Mucosa of stomach (tissue), 1 donor: ENCODE results near the gene MUC13.

ENCODE experiments used
- H3K27me3 ChIP-seq: one replicate; pipeline ENCODE4 v1.7.0; 2013; ENCODE audit warnings: mild to moderate bottlenecking, low read length; ENCODE audit not compliant: control insufficient read depth, insufficient read depth
- H3K36me3 ChIP-seq: one replicate; pipeline ENCODE4 v1.7.0; 2013; ENCODE audit warnings: low read length; ENCODE audit not compliant: control insufficient read depth, insufficient read depth
- H3K4me1 ChIP-seq: one replicate; pipeline ENCODE4 v1.7.0; 2013; ENCODE audit warnings: mild to moderate bottlenecking, low read length; ENCODE audit not compliant: control insufficient read depth, insufficient read depth
- H3K4me3 ChIP-seq: one replicate; pipeline ENCODE4 v1.7.0; 2013; ENCODE audit warnings: low read length
- H3K9ac ChIP-seq: one replicate; pipeline ENCODE4 v1.7.0; 2013; ENCODE audit warnings: mild to moderate bottlenecking, low read length, moderate library complexity
- H3K9me3 ChIP-seq: one replicate; pipeline ENCODE4 v1.7.0; 2013; ENCODE audit warnings: mild to moderate bottlenecking, low read length, moderate library complexity; ENCODE audit not compliant: control insufficient read depth
- donor health status: Pancreatic carcinoma.

Gene MUC13

GRCh38 chr3:124918524-124918923 is 16.0 kb downstream of the MUC13 start:
- Histone ChIP-seq H3K9ac (no peak overlapping the region), H3K9me3 (no peaks in the 10 kb centered on the region), H3K4me1 (no peaks in the 10 kb centered on the region), H3K36me3 (no peaks in the 10 kb centered on the region), H3K4me3 (no peak overlapping the region), H3K27me3 (no peaks in the 10 kb centered on the region)

GRCh38 chr3:124916837-124917409 is 17.6 kb downstream of the MUC13 start:
- Histone ChIP-seq H3K9ac (no peak overlapping the region), H3K27me3 (no peaks in the 10 kb centered on the region), H3K36me3 (no peaks in the 10 kb centered on the region), H3K4me1 (no peaks in the 10 kb centered on the region), H3K9me3 (no peaks in the 10 kb centered on the region), H3K4me3 (no peak overlapping the region)

GRCh38 chr3:124915254-124915653 is 19.3 kb downstream of the MUC13 start:
- no peaks in the 10 kb centered on the region for H3K4me1 ChIP-seq
- no peak overlapping the region for H3K9ac ChIP-seq
- H3K9me3 ChIP-seq = no peaks in the 10 kb centered on the region
- H3K27me3 ChIP-seq = no peaks in the 10 kb centered on the region
- no peak overlapping the region for H3K4me3 ChIP-seq
- no peaks in the 10 kb centered on the region for H3K36me3 ChIP-seq

- no peak overlapping the region for H3K9ac ChIP-seq
- H3K4me1 ChIP-seq = no peaks in the 10 kb centered on the region
- no peaks in the 10 kb centered on the region for H3K27me3 ChIP-seq
- H3K9me3 ChIP-seq = no peaks in the 10 kb centered on the region
- no peaks in the 10 kb centered on the region for H3K36me3 ChIP-seq
- no peak overlapping the region for H3K4me3 ChIP-seq
Measured at GRCh38 chr3:124907957-124908356, 26.6 kb downstream of the MUC13 start.

GRCh38 chr3:124904835-124905492 is 29.6 kb downstream of the MUC13 start:
- Histone ChIP-seq H3K4me1 (no peaks in the 10 kb centered on the region), H3K9me3 (no peaks in the 10 kb centered on the region), H3K9ac (no peak overlapping the region), H3K4me3 (no peak overlapping the region), H3K27me3 (no peaks in the 10 kb centered on the region), H3K36me3 (no peaks in the 10 kb centered on the region)

GRCh38 chr3:124903896-124904834 is 30.4 kb downstream of the MUC13 start:
- H3K27me3 ChIP-seq = no peaks in the 10 kb centered on the region
- H3K36me3 ChIP-seq = no peaks in the 10 kb centered on the region
- H3K9ac ChIP-seq = no peak overlapping the region
- H3K9me3 ChIP-seq = no peaks in the 10 kb centered on the region
- H3K4me1 ChIP-seq = no peaks in the 10 kb centered on the region
- no peak overlapping the region for H3K4me3 ChIP-seq

- Histone ChIP-seq H3K9ac (no peak overlapping the region), H3K9me3 (no peaks in the 10 kb centered on the region), H3K27me3 (no peaks in the 10 kb centered on the region), H3K4me1 (no peaks in the 10 kb centered on the region), H3K4me3 (no peak overlapping the region), H3K36me3 (no peaks in the 10 kb centered on the region)
Measured at GRCh38 chr3:124896824-124897526, 37.6 kb downstream of the MUC13 start.

GRCh38 chr3:124895756-124896155 is 38.8 kb downstream of the MUC13 start:
- no peak overlapping the region for H3K9ac ChIP-seq
- H3K27me3 ChIP-seq = no peaks in the 10 kb centered on the region
- no peaks in the 10 kb centered on the region for H3K9me3 ChIP-seq
- H3K36me3 ChIP-seq = no peaks in the 10 kb centered on the region
- H3K4me3 ChIP-seq = no peak overlapping the region
- H3K4me1 ChIP-seq = no peaks in the 10 kb centered on the region

GRCh38 chr3:124893526-124893925 is 41.0 kb downstream of the MUC13 start:
- no peaks in the 10 kb centered on the region for H3K27me3 ChIP-seq
- no peaks in the 10 kb centered on the region for H3K4me1 ChIP-seq
- H3K36me3 ChIP-seq = no peaks in the 10 kb centered on the region
- H3K9ac ChIP-seq = no peak overlapping the region
- H3K9me3 ChIP-seq = no peaks in the 10 kb centered on the region
- H3K4me3 ChIP-seq = no peak overlapping the region

GRCh38 chr3:124890573-124891190 is 43.9 kb downstream of the MUC13 start:
- no peak overlapping the region for H3K9ac ChIP-seq
- no peaks in the 10 kb centered on the region for H3K36me3 ChIP-seq
- no peaks in the 10 kb centered on the region for H3K27me3 ChIP-seq
- peaks cover 4% of the 10 kb centered on the region for H3K4me1 ChIP-seq
- no peak overlapping the region for H3K4me3 ChIP-seq
- H3K9me3 ChIP-seq = no peaks in the 10 kb centered on the region

GRCh38 chr3:124888482-124889441 is 45.8 kb downstream of the MUC13 start:
- Histone ChIP-seq H3K9ac (no peak overlapping the region), H3K27me3 (no peaks in the 10 kb centered on the region), H3K36me3 (no peaks in the 10 kb centered on the region), H3K4me3 (no peak overlapping the region), H3K9me3 (no peaks in the 10 kb centered on the region), H3K4me1 (peaks cover 14% of the 10 kb centered on the region)
